Measurements from ENCODE around the gene SLC12A7.
"Not testable (repeated sequence)": the region's sequence is repeated elsewhere in the genome, so short reads cannot be mapped to it uniquely, and the experiment has no call there.

Gene SLC12A7

DNA sequence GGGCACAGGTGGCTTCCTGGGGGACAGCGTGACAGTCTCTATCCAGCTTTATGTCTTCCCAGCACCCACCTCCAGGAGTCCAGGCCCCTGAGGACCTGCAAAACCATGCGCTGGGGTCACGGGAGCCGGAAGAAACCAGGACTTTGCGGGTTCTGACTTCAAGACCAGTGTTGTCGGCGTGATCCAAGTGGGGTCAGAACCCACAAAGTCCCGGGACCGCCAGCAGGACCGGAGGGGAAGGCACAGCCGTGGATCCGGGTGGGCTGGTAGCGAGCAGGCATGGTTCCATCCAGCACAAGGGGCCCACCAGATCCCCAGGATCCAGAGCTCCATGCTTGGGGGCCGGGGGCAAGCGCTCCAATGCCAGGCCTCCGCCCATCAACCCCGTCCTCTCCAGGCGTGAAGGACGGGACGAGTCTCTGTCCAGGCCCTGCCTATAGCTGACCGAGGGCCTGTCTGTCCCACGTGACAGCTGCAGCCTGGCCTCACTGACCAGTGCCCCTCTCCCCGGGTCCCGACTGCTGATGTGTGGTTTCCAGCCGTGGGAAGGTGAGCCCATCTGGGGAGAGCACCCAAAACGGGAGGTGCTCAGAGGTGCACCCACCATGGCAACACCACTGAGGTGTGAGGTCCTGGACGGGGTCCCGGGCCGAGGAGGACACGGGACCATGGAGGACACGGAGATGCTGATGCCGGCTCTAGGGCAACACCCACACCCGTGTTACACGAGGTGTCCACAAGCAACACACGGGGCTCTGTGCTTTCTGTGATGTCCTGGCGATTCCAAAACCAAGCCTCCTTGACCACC, 48.9 kb downstream of the SLC12A7 start:
- DNase-seq (ENCODE audit: low spot score): no peak

DNA sequence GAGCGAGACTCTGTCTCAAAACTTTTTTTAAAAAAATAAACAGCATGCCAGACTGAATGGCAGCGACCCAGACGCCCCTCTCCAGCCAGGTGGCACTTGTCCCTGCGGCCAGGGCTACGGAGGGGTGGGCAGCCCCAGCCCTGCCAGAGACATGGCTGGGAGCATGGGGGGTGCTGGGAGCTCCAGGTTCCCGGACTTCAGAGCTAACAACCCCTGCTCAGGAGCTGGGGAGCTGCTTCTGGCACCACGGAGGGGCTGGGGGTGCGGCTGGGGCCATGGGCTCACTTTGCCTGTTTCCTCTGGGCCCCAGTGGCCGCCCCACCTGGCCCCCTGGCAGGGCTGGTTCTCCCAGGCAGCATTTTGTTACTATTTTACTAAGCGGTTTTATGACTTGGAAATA, 49.9 kb downstream of the SLC12A7 start:
- DNase-seq (ENCODE audit: low spot score): no peak

DNA sequence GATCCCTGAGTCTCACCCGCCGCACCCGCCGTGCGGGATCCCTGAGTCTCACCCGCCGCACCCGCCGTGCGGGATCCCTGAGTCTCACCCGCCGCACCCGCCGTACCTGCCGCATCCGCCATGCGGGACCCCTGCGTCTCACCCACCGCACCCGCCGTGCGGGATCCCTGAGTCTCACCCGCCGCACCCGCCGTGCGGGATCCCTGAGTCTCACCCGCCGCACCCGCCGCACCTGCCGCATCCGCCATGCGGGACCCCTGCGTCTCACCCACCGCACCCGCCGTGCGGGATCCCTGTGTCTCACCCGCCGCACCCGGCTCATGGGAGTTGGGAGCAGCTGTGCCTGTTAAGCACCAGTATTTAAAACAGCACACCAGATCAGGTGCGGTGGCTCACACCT, 50.6 kb downstream of the SLC12A7 start:
- not testable (repeated sequence) for DNase-seq (ENCODE audit: low spot score)

DNA sequence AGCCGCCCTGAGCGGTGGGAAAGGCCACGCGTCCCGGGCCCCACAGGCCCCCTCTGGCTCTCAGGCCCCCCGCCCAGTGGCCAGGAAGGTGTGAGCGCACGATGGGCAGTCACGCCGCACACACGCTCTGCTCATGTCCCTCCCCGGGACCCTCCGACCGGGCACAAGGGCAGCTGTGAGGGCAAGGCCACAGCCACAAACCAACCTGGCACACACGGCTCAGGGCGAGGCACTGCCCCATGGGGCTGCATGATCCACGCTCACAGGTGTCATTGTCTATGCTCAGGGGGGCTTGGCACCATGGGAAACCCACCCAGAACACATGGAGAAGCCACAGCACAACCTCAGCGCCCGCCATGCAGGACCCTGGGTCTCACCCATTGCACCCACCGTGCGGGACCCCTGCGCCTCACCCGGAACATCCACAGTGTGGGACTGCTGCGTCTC, 51.3 kb downstream of the SLC12A7 start:
- DNase-seq (ENCODE audit: low spot score): no peak

DNA sequence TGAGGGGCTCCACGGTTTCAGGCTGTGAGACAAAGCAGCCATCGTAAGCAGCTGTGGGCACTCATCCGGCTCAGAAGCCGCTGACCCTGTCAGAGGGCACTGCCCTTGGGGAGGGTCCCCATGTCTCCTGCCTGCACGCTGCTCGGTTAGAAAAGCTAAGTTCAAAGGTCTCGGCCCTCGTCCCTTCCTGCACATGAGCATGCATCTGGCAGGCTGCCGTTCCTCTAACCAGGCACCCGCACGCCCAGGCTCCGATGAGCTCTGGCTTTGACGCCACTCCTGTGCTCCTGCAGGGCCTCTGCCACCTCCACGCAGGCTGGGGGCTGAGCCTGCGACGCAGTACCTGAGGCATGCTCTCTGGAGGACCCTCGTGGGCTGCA, 52.0 kb downstream of the SLC12A7 start:
- DNase-seq (ENCODE audit: low spot score): no peak

DNA sequence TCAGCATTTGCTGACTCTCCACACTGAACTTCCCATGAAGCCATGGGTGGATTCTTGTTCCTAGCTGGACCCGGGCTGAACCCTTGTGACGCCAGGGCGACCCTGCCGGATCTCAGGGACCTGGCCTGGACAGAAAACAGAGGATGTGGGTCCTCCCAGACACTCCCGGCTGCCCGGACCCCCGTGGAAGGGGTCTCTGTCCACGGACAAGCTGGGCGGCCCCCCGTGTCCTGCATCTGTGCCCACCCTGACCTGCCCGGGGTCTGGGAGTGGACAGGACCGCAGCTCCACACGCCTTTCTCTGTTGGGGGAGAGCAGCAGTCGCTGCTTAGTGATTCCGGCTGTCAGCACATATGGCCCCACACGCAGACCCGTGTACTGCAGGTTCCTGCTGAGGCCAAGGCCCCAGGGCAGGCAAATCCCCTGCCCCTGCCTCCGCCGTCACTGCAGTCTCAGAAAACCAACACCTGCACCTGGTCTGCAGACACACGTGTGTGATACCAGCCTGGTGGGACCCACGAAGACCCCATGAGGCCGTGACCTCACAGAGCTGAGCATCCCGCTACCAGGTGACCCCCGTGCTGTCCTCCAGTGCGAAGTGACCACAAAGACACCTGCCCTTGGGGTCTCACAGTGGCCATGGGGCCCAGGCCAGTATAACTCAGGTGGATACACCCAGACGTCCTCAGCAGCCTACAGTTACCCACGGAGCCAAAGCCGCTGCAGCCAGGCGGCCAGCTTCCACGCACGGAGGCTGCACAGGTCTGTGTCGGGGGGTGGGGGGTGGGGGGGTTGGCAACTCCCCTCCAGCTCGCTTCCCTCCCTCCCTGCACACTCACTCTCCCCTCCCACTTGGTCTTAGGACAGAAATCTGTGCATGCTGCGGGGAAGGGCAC, 52.6 kb downstream of the SLC12A7 start:
- DNase-seq (ENCODE audit: low spot score): no peak

DNA sequence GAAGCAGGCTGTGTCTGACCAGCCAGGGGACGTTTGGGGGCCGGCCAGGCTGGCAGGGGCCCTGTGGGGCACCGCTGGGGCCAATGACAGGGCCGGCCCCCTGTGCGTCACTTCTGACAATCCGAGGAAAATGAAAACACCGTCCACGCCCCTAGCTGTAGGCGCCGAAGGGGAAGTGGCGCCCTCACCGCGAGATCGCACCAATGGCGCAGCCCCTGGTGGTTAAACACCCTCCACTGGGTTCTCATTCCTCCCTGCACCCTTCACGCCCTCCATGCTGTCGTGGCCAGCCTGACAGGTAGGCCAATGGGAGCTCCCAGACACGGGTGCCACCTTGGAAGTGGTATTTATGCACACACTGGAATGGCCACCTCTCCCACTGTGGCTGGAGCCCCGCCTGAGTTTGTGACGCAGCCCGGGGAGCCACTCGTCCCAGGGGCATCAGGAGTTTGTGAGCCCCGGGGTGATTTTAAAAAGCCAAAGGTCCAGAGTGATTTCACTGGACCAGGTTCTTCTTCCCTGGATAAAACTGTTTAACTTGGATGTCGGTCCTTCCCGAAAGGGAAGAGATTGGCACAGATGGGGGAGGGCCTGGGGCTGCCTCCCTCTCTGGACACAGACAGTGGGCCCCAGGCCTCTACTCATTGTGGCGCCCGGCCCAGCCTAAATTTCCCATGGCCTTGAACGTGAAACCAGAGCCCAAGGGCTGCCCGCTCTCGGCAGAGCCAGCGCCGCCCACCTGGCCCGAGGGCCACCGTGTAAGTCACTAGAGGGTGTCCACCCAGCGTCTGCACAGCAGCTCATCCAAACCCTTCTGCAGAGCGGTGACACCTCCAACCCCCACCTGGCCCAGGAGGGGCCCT, 53.5 kb downstream of the SLC12A7 start:
- no peak for DNase-seq (ENCODE audit: low spot score)

DNA sequence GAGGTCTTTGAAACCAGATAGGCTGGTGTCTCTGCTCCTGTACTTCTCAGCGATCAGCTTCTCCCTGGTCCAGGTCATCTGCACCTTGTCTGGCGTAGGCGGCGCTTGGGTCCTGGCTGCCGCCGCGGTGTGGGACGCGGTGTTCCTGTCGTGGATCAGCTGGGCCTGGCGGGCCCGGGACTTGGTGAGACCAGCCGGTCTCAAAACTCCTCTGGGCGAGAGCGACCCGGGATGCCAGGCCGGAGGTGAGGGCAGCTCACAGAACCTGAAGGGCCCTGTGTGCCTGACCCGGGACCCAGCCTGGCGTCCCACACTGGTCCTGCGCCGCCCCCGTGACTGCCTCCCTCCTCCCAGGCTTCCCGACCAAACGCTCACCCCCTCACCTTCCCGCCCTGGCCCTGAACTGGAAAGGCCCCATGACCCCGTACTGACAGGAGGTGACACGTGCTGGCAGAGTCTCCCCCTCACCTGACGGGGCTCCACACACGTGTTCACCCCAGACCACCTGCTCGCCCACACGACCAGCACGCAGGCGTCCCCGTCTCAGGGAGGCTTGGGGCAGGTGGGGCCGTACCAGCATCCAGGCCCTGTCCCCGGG, 54.3 kb downstream of the SLC12A7 start:
- DNase-seq (ENCODE audit: low spot score): no peak

DNA sequence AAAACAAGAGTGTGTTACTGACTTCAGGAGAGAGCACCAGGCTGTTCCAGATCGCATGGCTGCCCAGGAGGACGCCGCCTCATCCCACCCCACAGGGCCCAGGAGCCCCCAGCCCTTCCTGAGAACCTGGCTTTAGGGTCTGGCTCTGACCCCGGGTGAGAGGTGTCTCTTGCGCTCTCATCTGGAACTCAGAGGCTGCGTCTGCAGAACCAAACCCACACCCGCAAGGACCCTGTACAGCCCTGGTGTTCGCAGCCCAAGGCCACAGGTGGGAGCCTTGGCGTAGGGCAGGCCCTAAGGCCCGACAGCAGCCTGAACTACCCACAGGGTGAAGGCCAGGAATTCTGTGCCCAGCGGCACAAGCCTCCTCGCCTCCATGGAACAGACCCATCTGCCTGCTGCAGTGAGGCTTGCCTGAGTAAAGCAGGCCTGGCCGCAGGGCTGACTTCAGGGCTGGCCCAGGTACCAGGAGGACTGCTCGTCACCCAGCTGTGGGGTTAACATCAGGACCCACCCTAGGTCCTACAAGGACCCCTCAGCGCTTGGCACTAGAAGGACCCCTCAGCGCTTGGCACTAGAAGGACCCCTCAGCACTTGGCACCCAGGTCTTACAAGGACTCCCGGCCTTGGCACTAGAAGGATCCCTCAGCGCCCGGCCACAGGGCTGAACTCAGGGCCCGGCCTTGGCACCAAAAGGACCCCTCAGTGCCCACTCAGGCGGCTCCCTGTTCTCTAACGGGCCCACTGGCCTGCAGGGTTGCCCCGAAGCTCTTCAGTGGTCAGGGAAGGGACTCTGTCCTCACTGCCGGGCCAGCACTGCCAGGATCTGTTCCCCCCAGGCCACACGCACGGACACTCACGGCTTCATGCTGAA, 55.0 kb downstream of the SLC12A7 start:
- no peak for DNase-seq (ENCODE audit: low spot score)

DNA sequence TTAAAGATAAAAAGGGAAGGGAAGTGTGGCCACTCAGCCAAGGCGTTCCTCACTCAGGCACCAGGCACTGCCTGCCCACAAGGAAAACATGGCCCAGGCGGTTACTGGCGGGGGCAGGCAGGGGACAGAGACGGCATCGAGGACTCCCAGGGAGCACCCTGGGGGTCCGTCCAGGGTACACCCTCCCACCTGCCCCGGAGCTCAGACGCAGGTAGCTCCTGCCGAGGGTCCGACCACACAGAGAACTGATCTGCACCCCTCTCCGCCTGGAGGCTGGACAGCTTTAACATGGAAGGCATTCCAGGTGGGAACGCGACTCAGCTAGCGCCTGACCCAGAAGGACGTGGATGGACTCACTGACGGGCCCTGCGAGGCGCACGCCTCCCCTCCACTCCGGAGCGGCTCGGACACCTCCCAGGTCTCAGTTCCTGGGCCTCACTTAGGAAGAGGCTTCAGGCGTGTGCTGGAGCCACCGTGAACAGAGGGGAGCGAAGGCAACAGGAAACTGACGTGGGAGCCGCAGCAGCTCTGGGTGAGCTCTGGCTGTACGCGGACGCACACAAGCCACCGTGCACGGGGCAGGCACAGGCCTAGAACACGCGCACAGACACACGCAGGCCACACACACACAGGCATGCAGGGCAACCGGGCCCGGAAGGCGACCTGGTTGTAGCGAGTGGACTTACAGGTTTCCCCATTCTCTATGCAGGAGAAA, 55.8 kb downstream of the SLC12A7 start:
- no peak for DNase-seq (ENCODE audit: low spot score)

DNA sequence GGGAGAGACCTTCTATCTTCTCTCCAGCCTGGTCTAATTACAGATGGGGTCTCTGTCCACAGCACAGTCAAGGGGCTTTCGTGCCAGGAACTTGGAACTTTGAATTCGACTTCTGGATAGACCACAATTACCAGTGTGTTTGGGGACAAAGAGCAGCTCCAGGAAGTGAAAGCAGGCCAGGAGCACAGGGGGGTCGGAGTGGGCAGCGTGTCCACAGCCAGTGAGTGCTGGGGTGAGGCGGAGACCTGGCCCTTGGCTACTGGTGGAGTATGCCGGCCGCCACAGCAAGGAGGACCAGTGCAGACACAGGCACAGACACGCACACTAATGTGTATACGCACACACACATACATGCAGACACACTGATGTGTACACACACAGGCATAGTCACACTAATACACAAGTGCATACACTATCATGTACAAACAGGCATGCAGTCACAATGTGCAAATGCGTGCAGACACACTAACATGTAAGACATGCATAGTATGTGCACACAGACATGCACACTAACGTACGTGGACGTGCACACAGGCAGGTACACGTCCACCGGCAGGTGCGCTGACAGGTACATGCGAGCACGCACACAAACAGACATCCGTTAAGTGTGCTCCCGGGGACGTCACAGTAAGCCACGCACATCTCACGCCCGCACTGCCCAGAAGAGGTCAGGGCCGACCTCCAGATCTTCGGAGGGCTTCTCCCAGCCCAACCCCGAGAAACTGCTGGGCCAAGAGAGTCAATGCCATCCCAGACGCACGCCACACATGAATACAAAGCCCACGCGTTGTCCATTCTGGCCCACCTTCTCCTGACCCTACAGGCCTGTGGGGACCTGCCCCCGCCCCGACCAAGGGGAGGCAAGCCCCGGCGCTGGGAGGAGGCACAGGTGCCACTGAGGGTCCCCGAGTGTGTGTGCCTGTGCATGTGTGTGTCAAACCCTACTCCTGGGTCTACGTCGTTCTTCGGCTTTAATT, 56.8 kb downstream of the SLC12A7 start:
- DNase-seq (ENCODE audit: low spot score): no peak

DNA sequence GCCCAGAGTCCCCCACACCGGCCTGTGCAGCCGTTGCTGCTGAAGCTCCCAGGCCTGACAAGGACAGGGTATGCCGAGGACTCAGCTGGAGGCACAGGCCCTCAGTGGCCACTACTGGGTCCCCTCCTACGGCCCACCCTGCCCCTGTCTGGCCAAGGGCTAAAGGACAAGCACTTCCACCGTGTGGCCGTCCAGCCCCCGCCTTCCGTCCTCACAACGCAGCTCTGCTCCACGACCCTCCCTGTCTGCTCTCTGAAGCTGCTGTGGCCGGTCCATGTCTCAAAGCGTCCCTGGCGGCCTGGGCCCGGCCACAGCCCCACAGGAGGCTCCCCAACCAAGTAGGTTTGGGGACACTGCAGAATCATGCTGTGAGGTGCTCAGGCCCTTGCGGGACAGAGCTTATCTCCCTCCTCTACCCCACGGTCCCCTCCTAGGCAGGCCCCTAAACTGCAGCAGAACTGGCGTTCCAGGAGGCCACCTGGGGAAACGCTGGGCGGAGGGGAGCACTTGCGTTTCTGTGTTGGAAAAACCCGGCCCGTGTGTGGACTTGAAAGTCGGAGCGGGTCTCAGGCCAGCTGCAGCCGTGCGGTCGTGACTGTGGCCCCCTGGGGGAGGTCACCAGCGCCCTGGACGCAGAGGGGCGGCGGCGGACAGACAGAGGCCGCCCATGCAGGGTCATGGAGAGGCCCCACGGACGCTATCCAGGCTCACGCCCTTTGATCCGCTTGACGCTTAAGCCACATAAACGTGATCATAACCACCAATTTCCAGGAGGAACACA, 57.7 kb downstream of the SLC12A7 start:
- DNase-seq (ENCODE audit: low spot score): no peak

DNA sequence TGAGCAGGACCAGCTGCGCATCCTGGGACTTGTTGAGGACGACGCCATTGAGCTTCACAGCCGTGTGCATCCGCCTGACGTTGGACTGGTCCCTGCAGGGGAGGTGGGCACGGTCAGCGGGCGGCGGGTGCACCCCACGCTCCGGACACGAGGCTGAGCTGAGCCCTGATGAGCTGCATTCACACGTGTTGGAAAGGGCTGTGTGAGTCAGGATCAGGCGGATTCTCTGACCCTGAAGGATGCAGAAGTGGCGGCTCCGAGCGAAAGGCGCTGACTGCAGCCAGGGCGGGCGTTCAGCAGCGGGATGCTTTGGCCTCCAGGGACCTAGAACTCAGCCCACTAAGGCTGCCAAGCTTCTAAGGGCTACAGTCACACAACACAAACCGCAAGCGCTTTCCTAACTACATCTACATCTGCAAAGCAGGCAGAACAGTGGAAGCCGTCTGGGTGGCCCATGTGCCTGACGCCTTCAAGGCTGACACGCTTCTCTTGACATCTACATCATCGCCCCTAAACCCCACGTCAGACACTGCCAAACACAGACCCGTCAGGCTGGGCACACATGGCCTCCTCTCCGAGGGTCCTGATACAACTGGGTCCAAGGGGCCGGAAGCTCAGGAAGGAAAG, 58.4 kb downstream of the SLC12A7 start:
- DNase-seq (ENCODE audit: low spot score): no peak

DNA sequence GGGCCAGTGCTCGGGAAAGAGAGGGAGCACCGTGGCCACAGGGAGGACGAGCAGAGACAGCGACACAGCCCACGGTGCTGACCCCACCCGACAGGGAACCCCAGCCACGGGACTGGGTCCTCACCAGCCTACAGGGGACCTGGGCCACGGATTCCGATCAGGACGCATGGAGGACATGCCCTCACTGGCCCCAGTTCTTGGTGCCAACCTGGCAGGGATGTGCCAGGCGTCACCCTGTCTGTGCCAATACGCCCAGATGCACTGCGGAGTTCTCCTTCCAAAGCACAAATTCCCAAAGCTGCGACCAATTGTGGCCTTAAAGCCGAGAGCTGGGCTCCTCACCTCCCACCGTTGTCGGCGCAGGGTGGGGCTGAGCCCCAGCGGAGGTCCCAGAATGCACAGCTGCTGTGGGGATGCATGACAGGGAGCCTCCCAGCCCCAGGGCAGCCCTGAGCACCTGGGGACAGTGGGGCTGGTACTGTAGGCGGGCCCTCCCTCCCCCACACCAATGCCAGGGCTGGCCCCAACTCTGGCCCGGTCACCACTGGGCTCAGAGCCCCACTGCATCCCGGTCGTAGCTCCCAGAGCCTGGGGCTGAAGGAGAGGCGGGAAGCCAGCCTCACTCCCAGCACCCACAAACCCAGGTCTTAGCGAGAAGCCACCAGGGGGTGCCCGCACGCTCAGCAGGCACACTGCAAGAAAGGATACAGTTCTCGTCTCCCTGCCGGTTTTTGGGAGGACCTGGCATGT, 59.0 kb downstream of the SLC12A7 start:
- DNase-seq (ENCODE audit: low spot score): no peak

DNA sequence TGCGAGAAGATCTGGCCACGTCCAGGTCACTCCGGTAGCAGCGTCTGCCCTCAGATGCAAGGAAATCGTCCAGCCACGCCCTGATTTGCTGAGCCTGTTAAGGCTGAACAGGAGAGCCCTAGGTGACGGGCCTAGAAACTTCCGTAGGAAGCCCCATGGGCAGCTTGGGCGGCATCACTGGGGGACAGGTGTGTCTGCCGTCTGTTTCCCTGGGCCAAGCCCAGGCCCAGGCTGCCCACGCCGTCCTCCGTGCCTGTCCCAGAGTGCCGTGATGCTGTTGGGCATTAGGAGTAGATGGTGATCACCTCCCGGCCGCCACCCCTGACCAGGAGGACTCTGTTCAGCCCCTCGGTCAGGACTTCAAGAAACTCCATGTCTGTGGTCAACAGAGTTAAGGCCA, 59.8 kb downstream of the SLC12A7 start:
- DNase-seq (ENCODE audit: low spot score): no peak

DNA sequence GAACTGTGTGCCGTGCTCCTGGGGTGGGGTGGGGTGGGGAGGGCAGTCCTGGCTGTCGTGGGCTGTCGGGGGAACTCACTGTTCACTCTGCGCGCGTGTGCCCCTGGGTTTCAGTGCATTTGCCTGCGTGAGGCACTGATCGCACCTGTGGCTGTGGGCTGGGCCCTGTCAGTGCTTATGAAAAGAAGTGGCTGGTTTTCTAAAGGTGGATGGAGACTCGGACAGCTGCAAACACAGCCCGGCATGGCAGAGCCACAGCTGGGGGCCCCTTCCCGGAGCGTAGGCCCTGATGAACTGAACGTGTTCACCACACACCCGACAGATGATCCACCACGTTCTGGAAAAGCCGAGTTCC, 60.5 kb downstream of the SLC12A7 start:
- DNase-seq (ENCODE audit: low spot score): no peak

Data from CD4-positive, alpha-beta T cell treated with Interleukin-15 for 4 hours (primary cell).